HFFc6 (cell line): Measurements from ENCODE around the gene MRPL3. TPM values are rescaled to one million over a fixed set of nuclear protein-coding genes. Genes with fewer than 3 reads are reported as not detected.

Source experiments
- DNase-seq: peaks from one replicate; pipeline ENCODE4 v3.0.0-alpha.2; 2018
- H3K27ac Mint-ChIP-seq: 2 replicates; pipeline ENCODE4 v1.8.0; 2020; ENCODE audit warnings: mild to moderate bottlenecking, mixed read lengths
- H3K27me3 Mint-ChIP-seq: 2 replicates; pipeline ENCODE4 v1.8.0; 2021; ENCODE audit warnings: mild to moderate bottlenecking, moderate library complexity, mixed read lengths; ENCODE audit not compliant: insufficient read depth
- H3K36me3 Mint-ChIP-seq: 2 replicates; pipeline ENCODE4 v1.8.0; 2021; ENCODE audit warnings: low read depth, mixed read lengths
- H3K4me1 Mint-ChIP-seq: 2 replicates; pipeline ENCODE4 v1.8.0; 2020; ENCODE audit warnings: low read depth, mixed read lengths
- H3K4me3 Mint-ChIP-seq: 2 replicates; pipeline ENCODE4 v1.8.0; 2020; ENCODE audit warnings: mild to moderate bottlenecking, moderate library complexity, mixed read lengths
- H3K9me3 Mint-ChIP-seq: 2 replicates; pipeline ENCODE4 v1.8.0; 2020; ENCODE audit warnings: mild to moderate bottlenecking, mixed read lengths
- CTCF ChIP-seq: fragments of 200-600 bp; sonication (generic); IDR thresholded peaks from 2 replicates; pipeline ENCODE4 v1.5.0; 2021; ENCODE audit warnings: antibody characterized with exemption, mild to moderate bottlenecking
- total RNA-seq, 6 experiments: library from RNA; stranded (reverse); fragmentation: NEBNext Ultra II Directional; extraction: Animal tissue kit (Norgen Biotek cat#: 25700); gene quantifications; 2 replicates in 1 of 6; 3 replicates in 5 of 6; pipeline ENCODE4 v1.2.3, GENCODE V29; 2021

The MRPL3 gene
- total RNA-seq, 6 experiments from 2014 or later = 98.7 to 125 (median 115) TPM

- H3K27ac Mint-ChIP-seq = no peak overlapping the region
- H3K9me3 Mint-ChIP-seq = no peaks in the 10 kb centered on the region
- H3K27me3 Mint-ChIP-seq = no peaks in the 10 kb centered on the region; the same call in 1 of the 2 replicates
- H3K4me1 Mint-ChIP-seq = peaks cover 23% of the 10 kb centered on the region
- H3K36me3 Mint-ChIP-seq = peaks cover 27% of the 10 kb centered on the region
- no peak overlapping the region for H3K4me3 Mint-ChIP-seq
- TF ChIP-seq CTCF = no peak
- DNase-seq = no peak
These were observed 32.4 kb downstream of the MRPL3 start for GRCh38 chr3:131470377-131470776.

- no peak overlapping the region for H3K4me3 Mint-ChIP-seq
- no peaks in the 10 kb centered on the region for H3K27me3 Mint-ChIP-seq
- peaks cover 18% of the 10 kb centered on the region for H3K4me1 Mint-ChIP-seq
- no peak overlapping the region for H3K27ac Mint-ChIP-seq
- H3K36me3 Mint-ChIP-seq = peaks cover 26% of the 10 kb centered on the region
- H3K9me3 Mint-ChIP-seq = no peaks in the 10 kb centered on the region
- DNase-seq = no peak
- no peak for TF ChIP-seq CTCF
These were observed 44.1 kb downstream of the MRPL3 start for GRCh38 chr3:131458653-131459052.

GRCh38 chr3:131457220-131457619 is 45.6 kb downstream of the MRPL3 start:
- H3K27ac Mint-ChIP-seq = no peak overlapping the region; the same call in 1 of the 2 replicates
- no peak for DNase-seq
- no peaks in the 10 kb centered on the region for H3K9me3 Mint-ChIP-seq
- no peaks in the 10 kb centered on the region for H3K27me3 Mint-ChIP-seq
- no peak for TF ChIP-seq CTCF
- peaks cover 15% of the 10 kb centered on the region for H3K36me3 Mint-ChIP-seq
- H3K4me1 Mint-ChIP-seq = peaks cover 18% of the 10 kb centered on the region
- H3K4me3 Mint-ChIP-seq = no peak overlapping the region

GRCh38 chr3:131454501-131454900 is 48.3 kb downstream of the MRPL3 start:
- peaks cover 18% of the 10 kb centered on the region for H3K4me1 Mint-ChIP-seq
- H3K27ac Mint-ChIP-seq = peak overlapping the region; percentile 12; the same call in 1 of the 2 replicates
- no peak overlapping the region for H3K4me3 Mint-ChIP-seq
- DNase-seq = peak; percentile 40
- no peaks in the 10 kb centered on the region for H3K27me3 Mint-ChIP-seq
- TF ChIP-seq CTCF = no peak
- H3K9me3 Mint-ChIP-seq = no peaks in the 10 kb centered on the region
- H3K36me3 Mint-ChIP-seq = peaks cover 8% of the 10 kb centered on the region

- Mint-ChIP-seq H3K4me3 (no peak overlapping the region), H3K4me1 (peaks cover 18% of the 10 kb centered on the region), H3K36me3 (no peaks in the 10 kb centered on the region), H3K9me3 (no peaks in the 10 kb centered on the region), H3K27me3 (no peaks in the 10 kb centered on the region), H3K27ac (no peak overlapping the region)
- DNase-seq = no peak
- no peak for TF ChIP-seq CTCF
These were observed 49.2 kb downstream of the MRPL3 start for GRCh38 chr3:131453533-131453932.

GRCh38 chr3:131447349-131447748 is 55.4 kb downstream of the MRPL3 start:
- H3K27me3 Mint-ChIP-seq = no peaks in the 10 kb centered on the region
- H3K36me3 Mint-ChIP-seq = no peaks in the 10 kb centered on the region
- H3K27ac Mint-ChIP-seq = no peak overlapping the region
- peaks cover 11% of the 10 kb centered on the region; the same call in 1 of the 2 replicates for H3K9me3 Mint-ChIP-seq
- TF ChIP-seq CTCF = no peak
- no peak for DNase-seq
- H3K4me1 Mint-ChIP-seq = no peaks in the 10 kb centered on the region
- H3K4me3 Mint-ChIP-seq = no peak overlapping the region
